A549 (cell line): ENCODE data around the gene ANO9. TPM values are rescaled to one million over a fixed set of nuclear protein-coding genes. Genes with fewer than 3 reads are reported as not detected.

ENCODE experiments used
- ATAC-seq, 2 experiments: fragments of 200-7000 bp in 1 of 2; fragments of >200 bp in 1 of 2; cut with Nextera tagmentation in 1 of 2; cut with Tn5 transposase in 1 of 2; 3 replicates each; pipeline versions ENCODE4 v1.8.0 to v1.9.1; 2018 to 2020; ENCODE audit warnings: mild to moderate bottlenecking in 1 of 2, moderate library complexity in 1 of 2
- CTCF ChIA-PET: fragments of 300-600 bp; sonication (Branson Sonifier 250); formaldehyde crosslinking; extraction: SDS; loops from one replicate; lab custom pipeline; 2021; ENCODE audit warnings: antibody characterized with exemption, inconsistent platforms; lab: Yijun Ruan, JAX
- POLR2A ChIA-PET: fragments of 350-600 bp; formaldehyde crosslinking; extraction: SDS; loops from one replicate; lab custom pipeline; 2021; ENCODE audit warnings: antibody characterized with exemption, inconsistent platforms; lab: Yijun Ruan, JAX
- DNase-seq, 2 experiments: peaks; one replicate each; pipeline versions ENCODE4 v3.0.0 to v3.0.0-alpha.2; 2011 to 2016; ENCODE audit warnings: low read depth in 1 of 2, low spot score in 1 of 2
- FAIRE-seq: peaks from 2 replicates; lab custom pipeline; 2011; peaks lifted over from hg19 to GRCh38; lab: Jason Lieb, UNC
- H3K27ac ChIP-seq, 2 experiments: fragments of >200 bp; sonication (Bioruptor Twin); formaldehyde crosslinking; 3 replicates each; pipeline ENCODE4 v1.5.1; 2016 to 2017
- H3K4me1 ChIP-seq: fragments of >200 bp; sonication (Bioruptor Twin); formaldehyde crosslinking; 3 replicates; pipeline ENCODE4 v1.6.1; 2016
- H3K4me2 ChIP-seq: fragments of >200 bp; sonication (Bioruptor Twin); formaldehyde crosslinking; 3 replicates; pipeline ENCODE4 v1.6.1; 2016
- H3K4me3 ChIP-seq: fragments of >200 bp; sonication (Bioruptor Twin); formaldehyde crosslinking; 3 replicates; pipeline ENCODE4 v1.5.1; 2016
- H3K9me3 ChIP-seq: fragments of >200 bp; sonication (Bioruptor Twin); formaldehyde crosslinking; 3 replicates; pipeline ENCODE4 v1.6.1; 2016
- BHLHE40 ChIP-seq: IDR thresholded peaks from 2 replicates; pipeline ENCODE4 v1.6.1; 2012; ENCODE audit warnings: low read depth, low read length, inconsistent platforms
- CBX2 ChIP-seq: fragments of 200-600 bp; sonication (generic); IDR thresholded peaks from 2 replicates; pipeline ENCODE4 v1.6.1; 2016; ENCODE audit warnings: low read depth, mild to moderate bottlenecking, borderline replicate concordance
- CBX8 ChIP-seq: fragments of 200-600 bp; sonication (generic); IDR thresholded peaks from 2 replicates; pipeline ENCODE4 v1.6.1; 2016
- CHD2 ChIP-seq: fragments of 150-350 bp; IDR thresholded peaks from 2 replicates; pipeline ENCODE4 v1.6.1; 2014; ENCODE audit warnings: low read length; ENCODE audit not compliant: partially characterized antibody
- CHD4 ChIP-seq: fragments of 200-600 bp; sonication (generic); IDR thresholded peaks from 2 replicates; pipeline ENCODE4 v1.6.1; 2016; ENCODE audit warnings: antibody characterized with exemption, mild to moderate bottlenecking, borderline replicate concordance
- EHF ChIP-seq: fragments of 250-450 bp; sonication (Bioruptor Pico); IDR thresholded peaks from 2 replicates; pipeline ENCODE4 v1.5.0; 2020; ENCODE audit warnings: mild to moderate bottlenecking
- EP300 ChIP-seq, 2 experiments: fragments of >200 bp; sonication (Bioruptor Twin); formaldehyde crosslinking; IDR thresholded peaks; 2 replicates in 1 of 2; 3 replicates in 1 of 2; pipeline ENCODE4 v1.6.1; 2016 to 2017
- FOSB ChIP-seq: fragments of 250-450 bp; sonication (Bioruptor Pico); IDR thresholded peaks from 2 replicates; pipeline ENCODE4 v1.5.0; 2020; ENCODE audit warnings: mild to moderate bottlenecking, moderate library complexity
- FOSL2 ChIP-seq, 2 experiments: fragments of 450-650 bp in 1 of 2; fragments of >200 bp in 1 of 2; sonication (Bioruptor Twin) in 1 of 2; formaldehyde crosslinking; IDR thresholded peaks; 2 replicates each; pipeline versions ENCODE4 v1.5.0 to v1.6.1; 2016 to 2020; ENCODE audit warnings: mild to moderate bottlenecking in 1 of 2, moderate library complexity in 1 of 2
- HOXA7 ChIP-seq: fragments of 250-450 bp; sonication (Bioruptor Pico); IDR thresholded peaks from 2 replicates; pipeline ENCODE4 v1.5.0; 2020; ENCODE audit warnings: mild to moderate bottlenecking, moderate library complexity
- HOXB13 ChIP-seq: fragments of 250-450 bp; sonication (Bioruptor Pico); IDR thresholded peaks from 2 replicates; pipeline ENCODE4 v1.5.0; 2020; ENCODE audit warnings: low read depth, mild to moderate bottlenecking, moderate library complexity
- HOXB5 ChIP-seq: fragments of 250-450 bp; sonication (Bioruptor Pico); IDR thresholded peaks from 2 replicates; pipeline ENCODE4 v1.5.0; 2020; ENCODE audit warnings: mild to moderate bottlenecking, moderate library complexity
- MAFK ChIP-seq: fragments of 450-650 bp; IDR thresholded peaks from 2 replicates; pipeline ENCODE4 v1.6.1; 2014; ENCODE audit not compliant: partially characterized antibody
- NPAS2 ChIP-seq: fragments of 250-450 bp; sonication (Bioruptor Pico); IDR thresholded peaks from 2 replicates; pipeline ENCODE4 v1.8.0; 2022; ENCODE audit warnings: mild to moderate bottlenecking, moderate library complexity, borderline replicate concordance
- POLR2AphosphoS2 ChIP-seq: conservative IDR thresholded peaks from 2 replicates; pipeline ENCODE4 v1.6.1; 2012; ENCODE audit warnings: low read length, improper control_type of control experiment, inconsistent platforms
- TFCP2L1 ChIP-seq: fragments of 250-450 bp; sonication (Bioruptor Pico); IDR thresholded peaks from 2 replicates; pipeline ENCODE4 v1.5.0; 2021; ENCODE audit warnings: mild to moderate bottlenecking
- ZNF302 ChIP-seq: fragments of 250-450 bp; sonication (Bioruptor Pico); IDR thresholded peaks from 2 replicates; pipeline ENCODE4 v1.9.0; 2021; ENCODE audit warnings: inconsistent platforms, mild to moderate bottlenecking, moderate library complexity
- WGBS: methylation state at CpG from one replicate; pipeline ENCODE4 v1.1.6; 2017; ENCODE audit errors: missing lambda C conversion rate; 5-methylcytosine and 5-hydroxymethylcytosine counted together
- polyA plus RNA-seq, 4 experiments: library from polyadenylated mRNA; depleted of rRNA in 3 of 4; stranded (reverse); fragments of >200 nt; fragmentation: RNase III in 1 of 4; extraction: RNeasy Plus Mini Kit Qiagen cat#74134 plus additional on column Dnase treatment in 1 of 4; gene quantifications; 2 replicates in 3 of 4; 3 replicates in 1 of 4; pipeline ENCODE4 v1.2.3, GENCODE V29; 2011 to 2017
- TF ChIP-seq, protein P1 (sequence below): fragments of >200 bp; sonication (Bioruptor Twin); formaldehyde crosslinking; IDR thresholded peaks from 3 replicates; pipeline ENCODE4 v1.6.1; 2016
- TF ChIP-seq, protein P2 (sequence below): IDR thresholded peaks from 2 replicates; pipeline ENCODE4 v1.6.1; 2012
- TF ChIP-seq, protein P3 (sequence below): fragments of >200 bp; sonication (Bioruptor Twin); formaldehyde crosslinking; IDR thresholded peaks from 3 replicates; pipeline ENCODE4 v1.5.1; 2016
- TF ChIP-seq, protein P4 (sequence below): fragments of 200-600 bp; sonication (generic); IDR thresholded peaks from 2 replicates; pipeline ENCODE4 v1.6.1; 2016; ENCODE audit warnings: antibody characterized with exemption, mild to moderate bottlenecking, moderate library complexity

ANO9 gene
- polyA plus RNA-seq, 2 of the 4 experiments (the other 2 are of a cell fraction): 0.50 to 0.66 TPM

DNA sequence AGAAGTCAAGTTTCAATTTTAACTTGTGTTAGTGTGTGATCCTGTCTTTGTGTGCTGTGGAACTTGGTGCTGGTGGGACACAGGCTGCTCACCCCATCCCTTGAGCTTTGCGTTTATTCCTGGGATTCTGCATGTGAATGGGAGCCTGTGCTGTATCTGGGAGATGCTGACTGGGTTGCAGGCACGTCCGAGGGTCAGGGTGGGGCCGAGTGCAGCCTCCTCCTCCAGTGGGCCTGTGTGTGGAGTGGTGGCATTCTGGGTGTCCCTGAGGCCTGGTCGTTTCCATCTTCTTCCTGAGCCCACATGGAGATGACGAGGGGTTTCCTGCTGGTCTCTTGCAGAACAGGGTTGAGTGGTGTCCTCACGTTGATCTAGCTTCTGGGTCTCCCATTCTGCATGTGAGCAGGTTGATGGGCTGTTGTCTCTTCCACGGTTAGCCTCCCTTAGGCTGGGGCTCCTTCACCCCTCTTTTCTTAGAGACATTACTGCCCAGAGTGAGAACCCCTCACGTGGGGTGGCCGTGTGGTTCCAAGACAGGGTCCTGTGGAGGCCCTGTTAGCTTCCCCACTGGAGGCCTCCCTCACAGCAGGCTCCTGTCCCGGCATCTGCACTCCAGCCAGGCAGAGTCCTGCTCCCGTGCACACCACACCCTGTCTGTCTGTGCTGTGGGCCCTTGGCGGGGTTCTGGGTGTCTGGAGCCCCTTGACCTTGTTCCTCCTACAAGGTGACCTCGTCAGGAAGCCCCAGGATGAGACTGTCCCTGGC lies 13.2 kb upstream of the ANO9 start:
- POLR2A ChIA-PET: no interaction called here
- TF ChIP-seq BHLHE40 (no peak), EP300 (IDR thresholded peaks at IDR 0.05) (no peak), HOXB5 (CRISPR knock-in tag) (no peak), HOXA7 (CRISPR knock-in tag) (no peak), CHD2 (no peak), CHD4 (no peak), CBX2 (no peak), EHF (CRISPR knock-in tag) (no peak), HOXB13 (no peak), FOSL2 (IDR thresholded peaks at IDR 0.05) (no peak), FOSL2 (CRISPR knock-in tag; IDR thresholded peaks at IDR 0.05) (no peak), MAFK (no peak), NPAS2 (CRISPR knock-in tag) (no peak), POLR2AphosphoS2 (no peak)
- TF ChIP-seq, protein P1, sequence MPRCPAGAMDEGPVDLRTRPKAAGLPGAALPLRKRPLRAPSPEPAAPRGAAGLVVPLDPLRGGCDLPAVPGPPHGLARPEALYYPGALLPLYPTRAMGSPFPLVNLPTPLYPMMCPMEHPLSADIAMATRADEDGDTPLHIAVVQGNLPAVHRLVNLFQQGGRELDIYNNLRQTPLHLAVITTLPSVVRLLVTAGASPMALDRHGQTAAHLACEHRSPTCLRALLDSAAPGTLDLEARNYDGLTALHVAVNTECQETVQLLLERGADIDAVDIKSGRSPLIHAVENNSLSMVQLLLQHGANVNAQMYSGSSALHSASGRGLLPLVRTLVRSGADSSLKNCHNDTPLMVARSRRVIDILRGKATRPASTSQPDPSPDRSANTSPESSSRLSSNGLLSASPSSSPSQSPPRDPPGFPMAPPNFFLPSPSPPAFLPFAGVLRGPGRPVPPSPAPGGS: no peak
- TF ChIP-seq, protein P2, sequence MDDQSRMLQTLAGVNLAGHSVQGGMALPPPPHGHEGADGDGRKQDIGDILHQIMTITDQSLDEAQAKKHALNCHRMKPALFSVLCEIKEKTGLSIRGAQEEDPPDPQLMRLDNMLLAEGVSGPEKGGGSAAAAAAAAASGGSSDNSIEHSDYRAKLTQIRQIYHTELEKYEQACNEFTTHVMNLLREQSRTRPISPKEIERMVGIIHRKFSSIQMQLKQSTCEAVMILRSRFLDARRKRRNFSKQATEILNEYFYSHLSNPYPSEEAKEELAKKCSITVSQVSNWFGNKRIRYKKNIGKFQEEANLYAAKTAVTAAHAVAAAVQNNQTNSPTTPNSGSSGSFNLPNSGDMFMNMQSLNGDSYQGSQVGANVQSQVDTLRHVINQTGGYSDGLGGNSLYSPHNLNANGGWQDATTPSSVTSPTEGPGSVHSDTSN: no peak
- TF ChIP-seq, protein P3, sequence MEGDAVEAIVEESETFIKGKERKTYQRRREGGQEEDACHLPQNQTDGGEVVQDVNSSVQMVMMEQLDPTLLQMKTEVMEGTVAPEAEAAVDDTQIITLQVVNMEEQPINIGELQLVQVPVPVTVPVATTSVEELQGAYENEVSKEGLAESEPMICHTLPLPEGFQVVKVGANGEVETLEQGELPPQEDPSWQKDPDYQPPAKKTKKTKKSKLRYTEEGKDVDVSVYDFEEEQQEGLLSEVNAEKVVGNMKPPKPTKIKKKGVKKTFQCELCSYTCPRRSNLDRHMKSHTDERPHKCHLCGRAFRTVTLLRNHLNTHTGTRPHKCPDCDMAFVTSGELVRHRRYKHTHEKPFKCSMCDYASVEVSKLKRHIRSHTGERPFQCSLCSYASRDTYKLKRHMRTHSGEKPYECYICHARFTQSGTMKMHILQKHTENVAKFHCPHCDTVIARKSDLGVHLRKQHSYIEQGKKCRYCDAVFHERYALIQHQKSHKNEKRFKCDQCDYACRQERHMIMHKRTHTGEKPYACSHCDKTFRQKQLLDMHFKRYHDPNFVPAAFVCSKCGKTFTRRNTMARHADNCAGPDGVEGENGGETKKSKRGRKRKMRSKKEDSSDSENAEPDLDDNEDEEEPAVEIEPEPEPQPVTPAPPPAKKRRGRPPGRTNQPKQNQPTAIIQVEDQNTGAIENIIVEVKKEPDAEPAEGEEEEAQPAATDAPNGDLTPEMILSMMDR: no peak
- TF ChIP-seq, protein P4, sequence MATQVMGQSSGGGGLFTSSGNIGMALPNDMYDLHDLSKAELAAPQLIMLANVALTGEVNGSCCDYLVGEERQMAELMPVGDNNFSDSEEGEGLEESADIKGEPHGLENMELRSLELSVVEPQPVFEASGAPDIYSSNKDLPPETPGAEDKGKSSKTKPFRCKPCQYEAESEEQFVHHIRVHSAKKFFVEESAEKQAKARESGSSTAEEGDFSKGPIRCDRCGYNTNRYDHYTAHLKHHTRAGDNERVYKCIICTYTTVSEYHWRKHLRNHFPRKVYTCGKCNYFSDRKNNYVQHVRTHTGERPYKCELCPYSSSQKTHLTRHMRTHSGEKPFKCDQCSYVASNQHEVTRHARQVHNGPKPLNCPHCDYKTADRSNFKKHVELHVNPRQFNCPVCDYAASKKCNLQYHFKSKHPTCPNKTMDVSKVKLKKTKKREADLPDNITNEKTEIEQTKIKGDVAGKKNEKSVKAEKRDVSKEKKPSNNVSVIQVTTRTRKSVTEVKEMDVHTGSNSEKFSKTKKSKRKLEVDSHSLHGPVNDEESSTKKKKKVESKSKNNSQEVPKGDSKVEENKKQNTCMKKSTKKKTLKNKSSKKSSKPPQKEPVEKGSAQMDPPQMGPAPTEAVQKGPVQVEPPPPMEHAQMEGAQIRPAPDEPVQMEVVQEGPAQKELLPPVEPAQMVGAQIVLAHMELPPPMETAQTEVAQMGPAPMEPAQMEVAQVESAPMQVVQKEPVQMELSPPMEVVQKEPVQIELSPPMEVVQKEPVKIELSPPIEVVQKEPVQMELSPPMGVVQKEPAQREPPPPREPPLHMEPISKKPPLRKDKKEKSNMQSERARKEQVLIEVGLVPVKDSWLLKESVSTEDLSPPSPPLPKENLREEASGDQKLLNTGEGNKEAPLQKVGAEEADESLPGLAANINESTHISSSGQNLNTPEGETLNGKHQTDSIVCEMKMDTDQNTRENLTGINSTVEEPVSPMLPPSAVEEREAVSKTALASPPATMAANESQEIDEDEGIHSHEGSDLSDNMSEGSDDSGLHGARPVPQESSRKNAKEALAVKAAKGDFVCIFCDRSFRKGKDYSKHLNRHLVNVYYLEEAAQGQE: no peak
- CTCF ChIA-PET: interaction anchor here (2.0 to 8.4 kb wide), 2 partner anchors 11 to 48 kb away, joined by 4 to 112 read pairs; no protein-coding TSS in a partner anchor
- no peak overlapping the region for H3K4me3 ChIP-seq
- no peaks in the 10 kb centered on the region for H3K9me3 ChIP-seq
- 79% methylated on average over 14 of the region's 14 CpGs for WGBS
- H3K4me1 ChIP-seq: peaks cover 15% of the 10 kb centered on the region
- DNase-seq (no peak), ATAC-seq (no peak), FAIRE-seq (no peak)
- H3K4me2 ChIP-seq: no peak overlapping the region
- no peak overlapping the region for H3K27ac ChIP-seq

DNA sequence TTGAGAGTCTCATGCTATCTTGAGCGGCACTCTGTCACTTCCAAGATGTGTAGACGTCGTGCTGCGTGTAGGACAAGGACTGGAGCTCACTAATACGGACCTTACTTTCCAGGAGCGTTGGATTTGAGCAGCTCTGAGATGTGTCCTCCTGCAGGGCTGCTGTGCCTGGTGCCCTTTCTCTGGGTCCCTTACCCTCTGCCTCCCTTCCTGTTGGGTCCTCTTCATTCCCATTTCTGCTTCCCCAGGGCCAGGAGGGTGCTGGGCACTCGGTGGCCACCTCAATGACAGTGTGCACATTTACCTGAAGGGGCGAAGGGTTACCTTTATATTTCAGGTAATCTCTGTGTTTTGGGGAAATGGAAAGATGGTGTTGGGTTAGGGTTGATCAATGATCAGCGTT lies 12.2 kb upstream of the ANO9 start:
- CTCF ChIA-PET: interaction anchor here (2.0 to 8.4 kb wide), 2 partner anchors 12 to 47 kb away, joined by 4 to 112 read pairs; no protein-coding TSS in a partner anchor
- TF ChIP-seq TFCP2L1 (no peak), EP300 (IDR thresholded peaks at IDR 0.05) (no peak), ZNF302 (CRISPR knock-in tag) (no peak), CBX8 (no peak), BHLHE40 (no peak), CBX2 (no peak), FOSB (no peak)
- TF ChIP-seq, all 56 proteins: peak for 0
- ATAC-seq (no peak), FAIRE-seq (no peak), DNase-seq (no peak)
- 94% methylated on average over 9 of the region's 9 CpGs for WGBS
- H3K4me3 ChIP-seq: no peak overlapping the region
- POLR2A ChIA-PET: no interaction called here
- H3K9me3 ChIP-seq: no peaks in the 10 kb centered on the region
- H3K4me1 ChIP-seq: peaks cover 13% of the 10 kb centered on the region
- no peak overlapping the region for H3K4me2 ChIP-seq
- no peak overlapping the region for H3K27ac ChIP-seq
